HepG2 (cell line): ENCODE data around the gene FAF2. TPM values are rescaled to one million over a fixed set of nuclear protein-coding genes. Genes with fewer than 3 reads are reported as not detected.

Experiments
- CEBPB ChIP-seq: IDR thresholded peaks from 2 replicates; pipeline ENCODE4 v1.6.1; 2011; ENCODE audit warnings: low read depth, low read length, improper control_type of control experiment, borderline replicate concordance
- EP300 ChIP-seq, 3 experiments: sonication (generic) in 1 of 3; formaldehyde crosslinking in 1 of 3; IDR thresholded peaks; 2 replicates each; pipeline versions ENCODE4 v1.5.1 to v1.6.1; 2011 to 2020; ENCODE audit warnings: low read depth in 2 of 3, low read length in 2 of 3, borderline replicate concordance in 1 of 3, improper control_type of control experiment in 1 of 3, mild to moderate bottlenecking in 1 of 3, missing genetic modification reagents in 1 of 3, moderate library complexity in 1 of 3
- FOXO1 ChIP-seq: sonication (generic); formaldehyde crosslinking; IDR thresholded peaks from 2 replicates; pipeline ENCODE4 v1.4.0; 2020; ENCODE audit warnings: missing genetic modification reagents
- HES4 ChIP-seq: sonication (generic); formaldehyde crosslinking; IDR thresholded peaks from 2 replicates; pipeline ENCODE4 v1.9.0; 2021; ENCODE audit warnings: mild to moderate bottlenecking, missing genetic modification reagents, borderline replicate concordance
- HNF4A ChIP-seq: sonication (generic); formaldehyde crosslinking; IDR thresholded peaks from 2 replicates; pipeline ENCODE4 v1.4.0; 2020; ENCODE audit warnings: missing genetic modification reagents
- HNRNPL ChIP-seq: fragments of 200-400 bp; formaldehyde crosslinking; IDR thresholded peaks from 2 replicates; pipeline ENCODE4 v1.6.1; 2017; ENCODE audit warnings: mild to moderate bottlenecking, low read depth, low read length
- LCORL ChIP-seq, 2 experiments: fragments of 450-650 bp in 1 of 2; sonication (generic) in 1 of 2; formaldehyde crosslinking in 1 of 2; IDR thresholded peaks; 2 replicates each; pipeline versions ENCODE4 v1.5.0 to v1.6.1; 2017 to 2020; ENCODE audit warnings: antibody characterized with exemption in 1 of 2, missing genetic modification reagents in 1 of 2
- NFIC ChIP-seq: IDR thresholded peaks from 2 replicates; pipeline ENCODE4 v1.6.1; 2012; ENCODE audit warnings: mild to moderate bottlenecking, low read length, inconsistent platforms
- NR2F6 ChIP-seq, 2 experiments: IDR thresholded peaks; 2 replicates each; pipeline ENCODE4 v1.6.1; 2016; ENCODE audit warnings: antibody characterized with exemption in 1 of 2, mild to moderate bottlenecking in 1 of 2
- RBFOX2 ChIP-seq: fragments of 200-400 bp; formaldehyde crosslinking; IDR thresholded peaks from 2 replicates; pipeline ENCODE4 v1.6.1; 2017; ENCODE audit warnings: low read depth, mild to moderate bottlenecking, low read length
- SIN3A ChIP-seq: IDR thresholded peaks from 2 replicates; pipeline ENCODE4 v1.6.1; 2011; ENCODE audit warnings: low read depth, mild to moderate bottlenecking, control low read depth, low read length, borderline replicate concordance
- TCF7L2 ChIP-seq: IDR thresholded peaks from 2 replicates; pipeline ENCODE4 v1.6.1; 2011; ENCODE audit warnings: mild to moderate bottlenecking, low read depth, low read length, moderate library complexity
- TFDP2 ChIP-seq: sonication (generic); formaldehyde crosslinking; IDR thresholded peaks from 2 replicates; pipeline ENCODE4 v1.4.0; 2020; ENCODE audit warnings: missing genetic modification reagents
- TIGD3 ChIP-seq: sonication (generic); formaldehyde crosslinking; IDR thresholded peaks from 2 replicates; pipeline ENCODE4 v1.5.1; 2020; ENCODE audit warnings: mild to moderate bottlenecking, missing genetic modification reagents, borderline replicate concordance
- ZNF292 ChIP-seq: sonication (generic); formaldehyde crosslinking; IDR thresholded peaks from 2 replicates; pipeline ENCODE4 v1.8.1; 2022; ENCODE audit warnings: mild to moderate bottlenecking, low read depth, missing genetic modification reagents, borderline replicate concordance
- ZNF883 ChIP-seq: sonication (generic); formaldehyde crosslinking; IDR thresholded peaks from 2 replicates; pipeline ENCODE4 v1.5.1; 2020; ENCODE audit warnings: mild to moderate bottlenecking, missing genetic modification reagents; ENCODE audit errors: not compliant biosample characterization
- polyA plus RNA-seq, 8 experiments: library from polyadenylated mRNA; depleted of rRNA in 3 of 8; stranded (reverse) in 7 of 8; unstranded in 1 of 8; fragments of >200 nt; fragmentation: Illumina TruSeq in 4 of 8; extraction: Trizol in 4 of 8; gene quantifications; 2 replicates each; pipeline versions ENCODE4 v1.2.1 to v1.2.3, GENCODE V29; 2011 to 2016; ENCODE audit warnings: low read depth in 4 of 8, missing spikeins in 1 of 8, mixed read lengths in 1 of 8; ENCODE audit not compliant: insufficient read depth in 1 of 8
- total RNA-seq, 5 experiments: library from RNA; depleted of rRNA; stranded (reverse); fragments of >200 nt; fragmentation: Illumina TruSeq; extraction: Trizol; gene quantifications; 2 replicates each; pipeline ENCODE4 v1.2.3, GENCODE V29; 2016; ENCODE audit warnings: low read depth in 1 of 5
- TF ChIP-seq, protein P1 (sequence below): sonication (generic); formaldehyde crosslinking; IDR thresholded peaks from 2 replicates; pipeline ENCODE4 v1.5.1; 2020; ENCODE audit warnings: mild to moderate bottlenecking, missing genetic modification reagents, borderline replicate concordance

The FAF2 gene
- total and polyA plus RNA-seq, 2 of the 13 experiments (the other 11 are each of a cell fraction or from before 2014, with no cell fraction given): 27.8 to 34.3 TPM

DNA sequence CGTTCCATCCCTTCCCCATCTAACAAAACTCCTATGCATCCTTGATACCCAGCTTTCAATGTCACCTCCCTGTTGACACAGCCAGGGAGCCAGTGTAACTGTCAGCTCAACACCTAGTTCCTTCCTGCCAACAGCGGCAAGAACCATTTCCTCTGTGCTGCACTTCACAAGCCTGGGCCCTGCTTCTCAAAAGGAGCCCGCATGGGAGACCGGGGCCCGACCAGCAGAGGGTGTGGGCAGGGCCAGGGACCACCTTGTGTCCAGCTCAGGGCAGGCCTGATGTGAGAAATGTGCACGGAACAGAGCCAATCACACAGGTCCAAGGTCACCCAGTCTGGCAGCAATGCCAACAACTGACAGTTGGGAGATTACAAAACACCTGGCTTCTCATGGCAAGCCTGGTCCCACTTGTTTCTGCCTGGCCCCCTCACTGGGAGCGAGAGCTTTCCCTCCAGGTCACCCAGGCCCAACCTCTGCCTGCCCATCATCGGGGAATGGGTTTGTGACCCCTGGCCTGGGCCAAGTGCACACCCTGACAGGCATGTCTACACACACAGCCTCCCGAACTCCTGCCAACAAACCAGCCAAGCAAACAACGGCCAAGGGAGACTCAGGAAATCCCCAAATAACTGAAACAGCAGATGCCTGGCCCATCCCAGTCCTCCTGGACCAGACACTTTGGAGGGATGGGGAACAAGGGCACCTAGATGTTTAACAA is 85.9 kb downstream of the FAF2 start (continued):
- TF ChIP-seq ZNF883 (CRISPR knock-in tag) (peak; percentile 21), EP300 (IDR thresholded peaks at IDR 0.05; ENCODE audit: low read depth in 2 of 2, low read length in 2 of 2) (no peak), EP300 (CRISPR knock-in tag; IDR thresholded peaks at IDR 0.05; ENCODE audit: borderline replicate concordance) (no peak), RBFOX2 (0 out of 2 replicates have a peak, but pooled peaks have one; percentile 21), HNRNPL (peak; percentile 84), TFDP2 (CRISPR knock-in tag) (no peak), HNF4A (CRISPR knock-in tag) (peak; percentile 49; the same call in 1 of the 2 replicates), NR2F6 (IDR thresholded peaks at IDR 0.05) (0 out of 2 replicates have a peak, but pooled peaks have one; percentile 13), NR2F6 (CRISPR knock-in tag; IDR thresholded peaks at IDR 0.05) (0 out of 2 replicates have a peak, but pooled peaks have one; percentile 13), NFIC (no peak), SIN3A (no peak), TIGD3 (CRISPR knock-in tag) (no peak), HES4 (CRISPR knock-in tag) (no peak), FOXO1 (CRISPR knock-in tag) (0 out of 2 replicates have a peak, but pooled peaks have one; percentile 4), TCF7L2 (no peak), CEBPB (peak; percentile 56; the same call in 1 of the 2 replicates), LCORL (IDR thresholded peaks at IDR 0.05) (no peak), LCORL (CRISPR knock-in tag; IDR thresholded peaks at IDR 0.05) (0 out of 2 replicates have a peak, but pooled peaks have one; percentile 57), ZNF292 (CRISPR knock-in tag) (peak; percentile 60; the same call in 1 of the 2 replicates)
- TF ChIP-seq, protein P1, sequence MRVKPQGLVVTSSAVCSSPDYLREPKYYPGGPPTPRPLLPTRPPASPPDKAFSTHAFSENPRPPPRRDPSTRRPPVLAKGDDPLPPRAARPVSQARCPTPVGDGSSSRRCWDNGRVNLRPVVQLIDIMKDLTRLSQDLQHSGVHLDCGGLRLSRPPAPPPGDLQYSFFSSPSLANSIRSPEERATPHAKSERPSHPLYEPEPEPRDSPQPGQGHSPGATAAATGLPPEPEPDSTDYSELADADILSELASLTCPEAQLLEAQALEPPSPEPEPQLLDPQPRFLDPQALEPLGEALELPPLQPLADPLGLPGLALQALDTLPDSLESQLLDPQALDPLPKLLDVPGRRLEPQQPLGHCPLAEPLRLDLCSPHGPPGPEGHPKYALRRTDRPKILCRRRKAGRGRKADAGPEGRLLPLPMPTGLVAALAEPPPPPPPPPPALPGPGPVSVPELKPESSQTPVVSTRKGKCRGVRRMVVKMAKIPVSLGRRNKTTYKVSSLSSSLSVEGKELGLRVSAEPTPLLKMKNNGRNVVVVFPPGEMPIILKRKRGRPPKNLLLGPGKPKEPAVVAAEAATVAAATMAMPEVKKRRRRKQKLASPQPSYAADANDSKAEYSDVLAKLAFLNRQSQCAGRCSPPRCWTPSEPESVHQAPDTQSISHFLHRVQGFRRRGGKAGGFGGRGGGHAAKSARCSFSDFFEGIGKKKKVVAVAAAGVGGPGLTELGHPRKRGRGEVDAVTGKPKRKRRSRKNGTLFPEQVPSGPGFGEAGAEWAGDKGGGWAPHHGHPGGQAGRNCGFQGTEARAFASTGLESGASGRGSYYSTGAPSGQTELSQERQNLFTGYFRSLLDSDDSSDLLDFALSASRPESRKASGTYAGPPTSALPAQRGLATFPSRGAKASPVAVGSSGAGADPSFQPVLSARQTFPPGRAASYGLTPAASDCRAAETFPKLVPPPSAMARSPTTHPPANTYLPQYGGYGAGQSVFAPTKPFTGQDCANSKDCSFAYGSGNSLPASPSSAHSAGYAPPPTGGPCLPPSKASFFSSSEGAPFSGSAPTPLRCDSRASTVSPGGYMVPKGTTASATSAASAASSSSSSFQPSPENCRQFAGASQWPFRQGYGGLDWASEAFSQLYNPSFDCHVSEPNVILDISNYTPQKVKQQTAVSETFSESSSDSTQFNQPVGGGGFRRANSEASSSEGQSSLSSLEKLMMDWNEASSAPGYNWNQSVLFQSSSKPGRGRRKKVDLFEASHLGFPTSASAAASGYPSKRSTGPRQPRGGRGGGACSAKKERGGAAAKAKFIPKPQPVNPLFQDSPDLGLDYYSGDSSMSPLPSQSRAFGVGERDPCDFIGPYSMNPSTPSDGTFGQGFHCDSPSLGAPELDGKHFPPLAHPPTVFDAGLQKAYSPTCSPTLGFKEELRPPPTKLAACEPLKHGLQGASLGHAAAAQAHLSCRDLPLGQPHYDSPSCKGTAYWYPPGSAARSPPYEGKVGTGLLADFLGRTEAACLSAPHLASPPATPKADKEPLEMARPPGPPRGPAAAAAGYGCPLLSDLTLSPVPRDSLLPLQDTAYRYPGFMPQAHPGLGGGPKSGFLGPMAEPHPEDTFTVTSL (CRISPR knock-in tag): no peak
